Calu3 (cell line): ENCODE data around the gene SPATS2L. TPM values are rescaled to one million over a fixed set of nuclear protein-coding genes. Genes with fewer than 3 reads are reported as not detected.

Source experiments
- BruUV-seq: library from RNA; stranded (reverse); fragments of 400-500 nt; replicated peaks from 2 replicates; lab custom pipeline; 2021; lab: Mats Ljungman, UMichigan
- CTCF ChIA-PET: fragments of 300-600 bp; sonication (Branson Sonifier 250); formaldehyde crosslinking; loops from one replicate; lab custom pipeline; 2022; ENCODE audit warnings: antibody characterized with exemption; lab: Charles Lee
- DNase-seq: peaks from one replicate; pipeline ENCODE4 v3.0.0; 2022
- H3K27ac Mint-ChIP-seq: one replicate; pipeline ENCODE4 v1.8.0; 2022; ENCODE audit warnings: mixed read lengths; ENCODE audit not compliant: unreplicated experiment
- H3K27me3 Mint-ChIP-seq: one replicate; pipeline ENCODE4 v1.8.0; 2022; ENCODE audit warnings: mixed read lengths; ENCODE audit not compliant: unreplicated experiment
- H3K36me3 Mint-ChIP-seq: one replicate; pipeline ENCODE4 v1.8.0; 2022; ENCODE audit warnings: mild to moderate bottlenecking, moderate library complexity, mixed read lengths; ENCODE audit not compliant: insufficient read depth, unreplicated experiment
- H3K4me1 Mint-ChIP-seq: one replicate; pipeline ENCODE4 v1.8.0; 2022; ENCODE audit warnings: mild to moderate bottlenecking, low read depth, mixed read lengths; ENCODE audit not compliant: unreplicated experiment
- H3K4me3 Mint-ChIP-seq: one replicate; pipeline ENCODE4 v1.8.0; 2022; ENCODE audit warnings: mild to moderate bottlenecking, low read depth, moderate library complexity, mixed read lengths; ENCODE audit not compliant: unreplicated experiment
- H3K9me3 Mint-ChIP-seq: one replicate; pipeline ENCODE4 v1.8.0; 2022; ENCODE audit warnings: low read depth, mixed read lengths; ENCODE audit not compliant: unreplicated experiment
- CTCF ChIP-seq: fragments of 200-600 bp; IDR thresholded peaks from one replicate; pipeline ENCODE4 v1.8.0; 2022; ENCODE audit warnings: antibody characterized with exemption; ENCODE audit not compliant: unreplicated experiment
- intact Hi-C: fragments of 100-400 bp; cut with micrococcal nuclease; formaldehyde crosslinking; loops from one replicate; pipeline ENCODE4 v1.10.0; 2022; ENCODE audit not compliant: unreplicated experiment
- total RNA-seq: library from RNA; stranded (reverse); gene quantifications from 2 replicates; pipeline ENCODE4 v1.2.3, GENCODE V29; 2022

SPATS2L gene
- total RNA-seq, 1 experiment from 2014 or later, result 378 TPM

- no TSS peak for BruUV-seq
- H3K27ac Mint-ChIP-seq, result no peak overlapping the region
- no peak for DNase-seq
- CTCF ChIA-PET, result no interaction called here
- no peak for TF ChIP-seq CTCF
- H3K36me3 Mint-ChIP-seq, result peaks cover 5% of the 10 kb centered on the region
- H3K4me1 Mint-ChIP-seq, result no peaks in the 10 kb centered on the region
- no peaks in the 10 kb centered on the region for H3K27me3 Mint-ChIP-seq
- no peaks in the 10 kb centered on the region for H3K9me3 Mint-ChIP-seq
- H3K4me3 Mint-ChIP-seq, result no peak overlapping the region
- intact Hi-C loops, result no loop called here
These were observed 190.2 kb downstream of the SPATS2L start for GRCh38 chr2:200496696-200497095.

DNA sequence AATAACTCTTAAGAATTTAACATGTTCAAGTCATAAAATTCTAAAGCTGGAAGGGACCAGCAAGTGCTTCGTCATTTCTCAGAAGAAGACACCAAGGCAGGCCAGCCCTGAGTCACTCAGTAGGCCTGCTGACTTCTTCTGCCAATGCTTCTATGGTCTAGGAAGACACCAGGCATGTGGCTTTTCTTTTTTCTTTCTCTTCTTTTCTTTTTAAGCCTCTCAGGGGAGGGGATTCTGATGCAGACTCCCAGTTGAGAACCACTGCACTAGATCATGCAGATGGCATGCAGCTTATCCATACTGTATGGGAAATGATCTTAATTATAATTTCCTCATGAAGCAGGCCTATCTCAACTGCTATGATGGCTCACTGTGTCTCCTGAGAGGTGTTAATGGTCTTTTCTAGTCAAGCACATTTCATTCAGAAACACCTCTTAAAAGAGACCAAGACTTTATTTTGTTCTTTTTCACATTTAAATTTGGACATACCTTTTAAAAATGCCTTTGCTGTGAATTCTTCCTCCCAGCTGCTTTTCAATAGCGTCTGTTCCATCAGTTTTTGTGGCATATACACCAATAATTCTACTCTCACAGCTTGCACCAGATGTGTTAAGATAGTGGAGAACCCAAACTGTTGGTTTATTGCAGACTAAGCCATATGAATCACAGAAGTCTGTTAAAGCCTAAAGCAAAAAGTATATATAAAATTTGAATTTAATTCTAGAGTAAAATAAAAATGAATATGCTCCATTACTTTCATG is 192.1 kb downstream of the SPATS2L start:
- no peak for TF ChIP-seq CTCF
- Mint-ChIP-seq H3K36me3 (peaks cover 5% of the 10 kb centered on the region), H3K4me3 (no peak overlapping the region), H3K27me3 (no peaks in the 10 kb centered on the region), H3K27ac (no peak overlapping the region), H3K9me3 (peaks cover 2% of the 10 kb centered on the region), H3K4me1 (no peaks in the 10 kb centered on the region)
- CTCF ChIA-PET, result no interaction called here
- no peak for DNase-seq
- intact Hi-C loops, result no loop called here
- no TSS peak for BruUV-seq

DNA sequence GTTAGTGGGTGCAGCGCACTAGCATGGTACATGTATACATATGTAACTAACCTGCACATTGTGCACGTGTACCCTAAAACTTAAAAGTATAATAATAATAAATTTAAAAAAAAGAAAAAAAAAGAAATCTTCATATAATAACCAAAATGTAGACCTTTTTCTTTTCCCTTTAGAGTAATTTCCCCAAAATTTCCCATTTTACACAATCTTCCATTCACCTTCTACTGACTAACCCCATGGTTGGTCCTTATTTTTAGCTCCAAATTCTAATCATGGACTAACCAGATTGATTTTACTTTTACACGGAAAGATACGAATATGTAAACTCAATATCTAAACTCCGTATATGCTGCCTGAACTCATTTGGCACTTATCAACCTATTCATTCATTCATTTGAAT is 195.7 kb downstream of the SPATS2L start:
- CTCF ChIA-PET, result interaction anchor here (0.5 kb wide), 1 partner anchor 308 kb away, joined by 3 read pairs; no protein-coding TSS in a partner anchor
- Mint-ChIP-seq H3K36me3 (peaks cover 5% of the 10 kb centered on the region), H3K4me3 (no peak overlapping the region), H3K4me1 (no peaks in the 10 kb centered on the region), H3K27ac (no peak overlapping the region), H3K9me3 (peaks cover 2% of the 10 kb centered on the region), H3K27me3 (no peaks in the 10 kb centered on the region)
- no peak for DNase-seq
- BruUV-seq, result no TSS peak
- no peak for TF ChIP-seq CTCF
- intact Hi-C loops, result no loop called here

- intact Hi-C loops, result no loop called here
- Mint-ChIP-seq H3K36me3 (peaks cover 8% of the 10 kb centered on the region), H3K9me3 (peaks cover 2% of the 10 kb centered on the region), H3K4me1 (peaks cover 10% of the 10 kb centered on the region), H3K27me3 (no peaks in the 10 kb centered on the region), H3K4me3 (no peak overlapping the region), H3K27ac (no peak overlapping the region)
- TF ChIP-seq CTCF, result no peak
- no TSS peak for BruUV-seq
- CTCF ChIA-PET, result no interaction called here
- DNase-seq, result no peak
These were observed 200.2 kb downstream of the SPATS2L start for GRCh38 chr2:200506679-200507078.
